HG02610 (cell line): ENCODE measurements around the gene NCOA6.
"Not testable (repeated sequence)": the region's sequence is repeated elsewhere in the genome, so short reads cannot be mapped to it uniquely, and the experiment has no call there.

Experiments used
- ATAC-seq: cut with Tn5 transposase; IDR thresholded peaks from one replicate; pipeline ENCODE4 v1.9.1; 2021; ENCODE audit warnings: mild to moderate bottlenecking, moderate library complexity; ENCODE audit not compliant: unreplicated experiment

Gene NCOA6

DNA sequence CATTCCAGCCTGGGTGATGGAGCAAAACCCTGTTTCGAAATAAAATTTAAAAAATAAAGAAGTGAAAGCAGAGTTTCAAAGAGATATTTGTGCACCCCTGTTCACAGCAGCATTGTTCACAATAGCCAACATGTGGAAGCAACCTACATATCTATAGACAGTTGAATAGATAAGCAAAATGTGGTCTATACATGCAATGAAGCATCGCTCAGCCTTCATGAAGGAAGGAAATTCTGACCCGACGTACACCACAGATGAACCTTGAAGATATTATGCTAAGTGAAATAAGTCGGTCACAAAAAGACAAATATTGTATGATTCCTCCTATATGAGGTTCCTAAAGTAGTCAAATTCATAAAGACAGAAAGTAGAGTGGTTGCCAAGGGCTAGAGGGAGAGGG, 6.5 kb upstream of the NCOA6 start:
- no peak for ATAC-seq

DNA sequence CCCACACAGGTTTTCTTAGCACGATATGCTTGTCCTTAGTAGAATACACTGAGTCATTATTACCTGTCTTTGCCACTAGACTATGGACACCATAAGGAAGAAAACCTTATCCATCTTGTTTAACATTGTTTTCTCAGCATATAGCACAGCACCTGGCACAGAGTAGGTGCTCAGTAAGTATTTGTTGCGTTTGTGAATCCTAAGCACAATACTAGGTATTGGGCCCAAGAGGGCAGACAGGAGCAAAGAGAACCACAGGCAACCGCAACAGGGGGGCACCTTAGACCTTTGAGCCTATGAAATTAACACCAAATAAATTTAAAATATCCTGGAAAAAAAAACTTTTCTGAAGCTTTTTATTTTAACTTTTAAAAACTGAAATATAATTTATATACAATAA, 3.7 kb upstream of the NCOA6 start:
- ATAC-seq, result no peak

DNA sequence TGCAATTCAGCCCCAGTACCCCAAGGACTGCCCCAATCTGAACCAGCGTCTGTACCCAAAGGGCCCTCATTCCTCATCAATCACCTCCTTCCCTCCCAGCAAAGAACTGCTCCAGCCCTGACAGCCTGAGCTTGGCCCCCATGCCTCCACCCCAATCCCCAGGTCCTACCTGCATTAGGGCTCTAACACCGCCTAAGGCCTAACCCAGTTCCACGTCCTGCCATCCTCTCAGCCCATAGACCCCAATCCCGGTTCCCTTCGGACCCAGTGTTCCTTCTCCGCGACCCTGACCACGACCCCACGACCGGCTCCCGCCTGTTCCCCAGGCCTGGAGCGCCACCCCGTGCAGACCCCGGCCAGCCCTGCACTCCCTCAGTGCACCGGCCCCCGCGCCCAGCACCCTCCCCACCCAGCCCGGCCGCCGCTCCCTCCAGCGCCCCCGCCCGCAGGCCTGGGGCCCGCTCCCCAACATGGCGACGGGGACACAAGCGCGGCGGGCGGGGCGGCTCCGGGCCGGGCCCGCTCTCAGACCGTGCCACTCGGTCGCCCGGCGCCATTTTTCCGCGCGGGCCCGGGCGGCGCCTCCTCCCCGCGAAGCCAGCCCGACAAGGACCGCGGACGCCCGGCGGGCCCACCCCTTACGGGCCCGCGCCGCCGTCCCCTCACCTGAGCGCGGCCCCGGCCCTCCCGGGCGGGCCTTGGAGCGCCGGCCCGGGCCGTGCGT, 483 bp downstream of the NCOA6 start:
- ATAC-seq, result peak; percentile 73

DNA sequence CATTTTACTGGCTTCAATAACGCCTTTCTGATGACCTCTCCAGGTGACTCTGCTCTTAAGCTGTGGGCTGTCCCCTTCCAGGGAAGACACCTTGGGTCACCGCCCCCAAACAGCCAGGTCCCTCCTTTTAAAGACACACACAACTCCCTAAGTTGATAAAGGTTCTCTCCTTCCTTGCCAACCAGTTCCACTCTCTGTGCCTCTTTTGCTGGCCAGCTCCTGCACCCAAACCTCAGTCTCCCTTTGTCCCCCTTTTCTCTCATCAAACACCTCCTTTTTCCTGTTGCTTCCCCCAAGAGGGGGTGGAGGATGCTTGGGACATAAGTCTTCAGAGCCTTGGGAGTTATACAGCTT, 1.0 kb downstream of the NCOA6 start:
- ATAC-seq, result peak; percentile 50

DNA sequence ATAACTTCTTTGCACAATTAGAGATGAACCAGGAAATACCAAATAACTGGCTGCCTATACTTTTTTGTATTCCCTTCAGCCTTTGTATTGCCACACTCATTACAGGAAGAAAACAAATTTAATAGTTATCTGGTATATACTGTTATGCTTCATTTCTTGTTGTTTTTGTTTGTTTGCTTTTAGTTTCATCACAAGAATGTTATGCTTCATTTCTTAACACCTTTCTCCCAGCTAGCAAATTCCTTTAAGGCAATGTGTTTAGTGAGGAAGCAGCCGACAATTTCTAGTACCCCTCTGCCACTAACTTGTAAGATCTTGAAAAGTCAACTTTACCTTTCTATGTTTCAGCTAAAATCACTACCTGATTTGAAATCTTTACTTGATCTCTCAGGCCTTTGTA, 1.4 kb downstream of the NCOA6 start:
- no peak for ATAC-seq

DNA sequence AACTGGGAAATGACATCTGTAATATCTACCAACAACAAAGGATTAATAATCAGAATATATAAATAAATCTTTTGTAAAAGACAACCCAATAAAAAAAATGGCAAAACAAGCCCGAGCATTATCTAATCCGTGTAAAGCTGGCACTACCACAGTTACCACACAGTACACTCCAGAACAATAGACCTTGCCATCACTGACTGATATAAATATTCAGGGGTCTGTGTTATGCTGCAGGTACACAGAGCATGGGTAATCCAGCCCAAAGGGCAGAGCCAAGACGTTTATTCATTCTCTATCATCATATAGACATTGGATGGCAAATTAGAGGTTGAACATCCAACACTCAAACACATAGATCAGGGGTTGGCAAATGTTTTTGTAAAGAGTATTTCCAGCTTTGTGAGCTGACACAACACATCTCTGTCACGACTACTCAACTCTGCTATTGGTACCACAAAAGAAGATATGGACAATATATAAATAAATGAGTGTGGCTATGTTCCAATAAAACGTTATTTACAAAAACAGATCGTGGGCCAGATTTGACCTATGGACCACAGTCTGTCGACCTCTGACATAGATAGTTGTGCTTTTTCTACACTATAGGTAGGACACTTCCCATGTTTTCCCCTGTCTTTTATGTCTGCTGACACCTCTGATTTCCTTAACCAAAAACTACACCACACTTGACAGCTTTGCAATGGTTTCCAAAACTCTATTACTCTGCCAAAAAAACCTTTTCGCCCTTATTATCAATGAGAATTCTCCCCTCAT, 4.5 kb downstream of the NCOA6 start:
- no peak for ATAC-seq

DNA sequence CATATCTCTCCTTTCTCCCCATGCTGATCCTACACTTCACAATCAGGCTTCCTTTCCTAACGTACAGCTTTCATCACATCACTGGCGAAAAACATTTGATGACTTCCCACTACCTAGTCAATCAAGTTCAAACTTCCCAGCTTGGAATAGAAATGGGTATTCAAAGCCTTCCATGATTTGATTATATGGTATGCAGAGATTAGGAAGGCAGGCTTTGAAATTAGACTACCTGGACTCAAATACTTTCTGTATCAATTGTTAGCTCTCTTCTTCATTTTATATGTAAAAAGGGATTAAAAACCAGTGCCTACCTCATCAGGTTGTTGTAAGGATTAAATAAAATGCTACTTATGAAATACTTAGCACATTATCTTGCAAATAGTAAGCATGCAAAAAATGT, 7.7 kb downstream of the NCOA6 start:
- no peak for ATAC-seq

DNA sequence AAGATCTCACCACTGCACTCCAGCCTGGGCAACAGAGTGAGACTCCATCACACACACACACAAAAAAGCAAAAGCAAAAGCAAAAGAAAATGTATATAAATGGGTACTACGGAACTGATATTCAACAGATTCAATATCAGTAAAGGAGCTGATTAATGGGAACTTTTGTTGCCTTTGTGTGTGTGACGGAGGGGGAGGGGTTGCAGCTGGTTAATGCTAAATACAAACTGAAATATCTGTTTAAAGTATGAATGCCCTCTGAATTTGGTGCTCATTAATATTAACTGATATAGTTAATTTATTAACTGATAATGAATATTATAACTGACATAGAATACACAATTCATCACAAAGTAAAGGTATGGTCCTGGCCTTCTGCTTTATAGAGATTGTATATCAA, 8.4 kb downstream of the NCOA6 start:
- ATAC-seq, result no peak

DNA sequence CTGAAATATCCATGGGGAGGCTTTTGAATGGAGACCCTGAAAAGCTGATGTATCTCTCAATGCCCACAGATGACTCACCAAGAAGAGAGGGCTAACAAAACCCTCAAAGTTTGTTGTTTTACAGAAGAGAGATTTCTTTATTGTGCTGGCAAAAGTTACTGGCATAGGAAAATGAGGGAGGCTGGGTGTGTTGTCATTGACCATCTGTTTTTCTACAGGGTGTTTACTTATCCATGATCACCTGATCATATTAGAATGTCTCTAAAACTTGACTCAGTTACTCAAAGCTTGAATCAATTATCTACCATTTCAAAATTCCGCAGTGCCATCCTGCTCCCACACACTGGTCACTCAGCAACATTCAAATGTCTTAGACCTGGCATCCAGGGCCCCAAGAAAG, 9.8 kb downstream of the NCOA6 start:
- no peak for ATAC-seq

DNA sequence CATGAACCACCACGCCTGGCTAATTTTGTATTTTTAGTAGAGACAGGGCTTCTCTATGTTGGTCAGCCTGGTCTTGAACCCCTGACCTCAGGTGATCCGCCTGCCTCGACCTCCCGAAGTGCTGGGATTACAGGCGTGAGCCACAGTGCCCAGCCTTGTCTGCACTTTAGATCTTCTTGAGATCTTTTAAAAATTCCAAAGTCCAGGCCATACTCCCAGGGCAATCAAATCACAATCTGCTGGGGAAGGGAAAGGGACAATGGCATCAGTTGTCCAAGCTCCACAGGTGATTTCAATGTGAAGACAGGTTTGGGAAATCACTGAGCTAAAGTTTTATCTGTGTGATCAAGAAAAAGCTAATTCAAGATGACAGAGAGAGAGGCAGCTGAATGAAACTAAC, 16.9 kb downstream of the NCOA6 start:
- ATAC-seq, result no peak

DNA sequence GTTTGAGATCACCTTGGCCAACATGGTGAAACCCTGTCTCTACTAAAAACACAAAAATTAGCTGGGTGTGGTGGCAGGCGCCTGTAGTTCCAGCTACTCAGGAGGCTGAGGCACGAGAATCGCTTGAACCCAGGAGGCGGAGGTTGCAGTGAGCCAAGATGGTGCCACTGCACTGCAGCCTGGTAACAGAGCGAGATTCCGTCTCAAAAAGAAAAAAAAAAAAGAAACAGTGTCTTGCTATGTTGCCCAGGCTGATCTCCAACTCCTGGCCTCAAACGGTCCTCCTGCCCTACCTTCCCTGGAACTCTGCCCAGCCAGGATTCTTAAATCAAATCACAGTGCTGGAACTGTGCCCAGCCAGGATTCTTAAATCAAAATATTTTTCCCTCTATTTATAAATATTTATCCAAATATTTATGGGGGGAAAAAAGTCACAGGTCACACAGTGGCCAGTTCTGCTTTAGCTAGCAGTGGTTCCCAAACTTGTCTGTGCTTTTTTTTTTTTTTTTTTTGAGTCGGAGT, 17.4 kb downstream of the NCOA6 start:
- ATAC-seq, result not testable (repeated sequence)

DNA sequence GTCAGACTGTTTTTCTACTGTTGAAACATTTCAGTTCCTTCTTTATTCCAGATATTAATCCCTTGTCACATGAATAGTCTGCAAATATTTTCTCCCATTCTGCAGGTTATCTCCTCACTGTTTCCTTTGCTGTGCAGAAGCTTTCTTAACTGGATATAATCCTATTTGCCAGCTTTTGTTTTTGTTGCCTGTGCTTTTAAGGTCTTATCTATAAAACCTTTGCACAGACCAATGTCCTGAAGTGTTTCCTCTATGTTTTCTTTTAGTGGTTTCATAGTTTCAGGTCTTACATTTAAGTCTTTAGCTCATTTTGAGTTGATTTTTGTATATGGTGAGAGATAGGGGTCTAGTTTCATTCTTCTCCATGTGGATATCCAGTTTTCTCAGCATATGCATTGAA, 19.2 kb downstream of the NCOA6 start:
- ATAC-seq, result no peak

DNA sequence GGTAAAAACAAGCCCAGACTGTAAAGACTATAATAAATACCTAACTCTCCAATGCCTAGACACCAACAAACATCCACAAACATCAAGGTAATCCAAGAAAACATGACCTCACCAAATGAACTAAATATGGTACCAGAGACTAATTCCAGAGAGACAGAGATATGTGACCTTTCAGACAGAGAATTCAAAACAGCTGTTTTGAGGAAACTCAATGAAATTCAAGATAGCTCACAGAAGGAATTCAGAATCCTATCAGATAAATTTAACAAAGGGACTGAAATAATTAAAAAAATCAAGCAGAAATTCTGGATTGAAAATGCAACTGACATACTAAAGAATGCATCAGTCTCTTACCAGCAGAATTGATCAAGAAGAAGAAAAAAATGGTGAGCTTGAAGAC, 26.6 kb downstream of the NCOA6 start:
- ATAC-seq, result no peak

DNA sequence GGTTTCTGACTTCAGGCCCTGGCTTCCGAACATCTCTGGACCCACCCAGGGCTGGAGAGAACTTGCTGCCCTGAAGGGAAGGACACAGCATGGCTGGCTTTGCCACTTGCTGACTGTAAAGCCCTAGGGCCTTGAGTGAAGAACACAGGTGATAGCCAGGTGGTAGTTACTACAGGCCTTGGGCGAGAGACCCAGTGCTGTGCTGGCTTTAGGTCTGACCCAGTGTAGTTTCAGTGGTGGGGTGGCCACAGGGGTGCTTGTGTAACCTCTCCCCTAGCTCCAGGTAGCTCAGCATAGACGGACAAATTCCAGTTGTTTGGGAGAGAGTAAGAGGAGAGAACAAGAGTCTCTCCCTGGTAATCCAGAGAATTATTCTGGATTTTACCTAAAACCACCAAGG, 27.1 kb downstream of the NCOA6 start:
- no peak for ATAC-seq

DNA sequence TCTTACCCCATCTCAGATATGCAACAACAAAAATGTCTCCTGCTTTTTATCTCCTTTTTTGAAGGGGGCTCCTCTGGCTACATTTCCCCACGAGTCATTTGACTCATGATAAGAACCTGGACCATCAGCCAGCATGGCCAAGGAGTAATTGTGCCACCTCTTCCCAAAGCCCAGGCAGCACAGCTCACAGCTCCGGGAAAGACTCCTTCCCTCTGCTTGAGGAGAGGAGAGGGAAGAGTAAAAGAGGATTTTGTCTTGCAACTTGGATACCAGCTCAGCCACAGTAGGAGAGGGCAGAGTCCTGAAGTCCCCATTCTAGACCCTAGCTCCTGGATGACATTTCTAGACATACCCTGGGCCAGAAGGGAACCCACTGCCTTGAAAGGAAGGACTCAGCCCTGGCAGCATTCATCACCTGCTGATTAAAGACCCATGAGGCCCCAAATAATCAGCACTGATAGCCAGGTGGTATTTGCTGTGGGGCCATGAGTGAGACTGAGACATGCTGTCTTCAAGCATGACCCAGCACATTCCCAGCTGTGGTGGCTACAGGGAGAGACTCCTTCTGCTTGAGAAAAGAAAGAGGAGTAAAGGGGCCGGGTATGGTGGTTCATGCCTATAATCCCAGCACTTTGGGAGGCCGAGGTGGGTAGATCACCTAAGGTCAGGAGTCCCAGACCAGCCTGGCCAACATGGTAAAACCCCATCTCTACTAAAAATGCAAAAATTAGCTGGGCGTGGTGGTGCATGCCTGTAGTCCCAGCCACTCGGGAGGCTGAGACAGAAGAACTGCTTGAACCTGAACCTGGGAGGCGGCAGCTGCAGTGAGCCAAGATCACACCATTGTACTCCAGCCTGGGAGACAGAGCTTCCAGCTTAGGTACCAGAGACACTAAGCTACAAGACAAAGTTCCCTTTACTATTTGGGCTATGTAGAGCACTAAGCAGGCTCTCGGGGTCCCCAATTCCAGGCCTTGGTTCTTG, 28.1 kb downstream of the NCOA6 start:
- no peak for ATAC-seq

DNA sequence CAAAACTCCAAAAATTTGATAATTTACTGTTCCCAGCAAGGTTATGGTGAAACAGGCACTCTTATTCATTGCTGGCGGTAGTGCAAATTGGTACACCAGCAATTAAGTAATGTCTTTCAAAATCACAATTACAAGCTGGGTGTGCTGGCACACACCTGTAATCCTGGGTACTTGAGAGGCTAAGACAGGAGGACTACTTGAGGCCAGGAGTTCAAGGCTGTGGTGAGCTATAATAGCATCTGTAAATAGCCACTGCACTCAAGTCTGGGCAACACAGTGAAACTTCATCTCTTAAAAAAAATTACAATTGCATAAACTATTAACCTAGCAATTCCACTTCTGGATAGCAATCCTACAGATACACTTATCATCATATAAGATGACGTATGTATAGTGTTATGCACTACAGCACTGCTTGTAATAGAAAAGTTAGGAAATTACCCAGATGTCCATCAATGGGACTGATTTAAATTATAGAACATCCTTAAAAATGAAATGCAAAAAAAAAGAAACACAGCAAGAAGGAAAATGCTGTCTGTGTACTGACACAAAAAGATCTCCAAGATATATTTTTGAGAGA, 31.4 kb downstream of the NCOA6 start:
- no peak for ATAC-seq

DNA sequence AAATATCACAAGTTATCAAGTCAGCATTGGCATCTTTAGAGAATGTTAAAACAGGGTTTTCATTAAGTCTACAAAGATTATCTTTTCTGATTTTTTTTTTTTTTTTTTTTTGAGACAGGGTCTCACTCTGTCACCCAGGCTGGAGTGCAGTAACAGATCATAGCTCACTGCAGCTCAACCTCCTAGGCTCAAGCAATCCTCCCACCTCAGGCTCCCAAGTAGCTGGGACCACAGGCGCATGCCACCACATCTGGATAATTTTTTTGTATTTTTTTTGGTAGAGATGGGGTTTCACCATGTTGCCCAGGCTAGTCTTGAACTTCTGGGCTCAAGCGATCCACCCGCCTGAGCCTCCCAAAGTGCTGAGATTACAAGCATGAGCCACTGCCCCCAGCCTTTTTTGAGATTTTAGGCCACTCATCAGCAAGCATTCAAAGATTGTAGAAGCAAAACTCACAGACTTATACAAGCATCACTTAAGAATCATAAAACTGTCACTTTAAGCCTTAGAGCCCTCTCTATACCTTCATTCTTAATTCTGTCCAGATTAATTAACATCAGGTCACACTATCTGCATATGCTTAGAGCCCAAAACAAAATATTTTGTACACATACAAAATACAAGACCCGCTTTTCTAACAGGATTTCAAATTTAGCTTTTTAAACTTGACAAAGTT, 32.6 kb downstream of the NCOA6 start:
- ATAC-seq, result no peak

DNA sequence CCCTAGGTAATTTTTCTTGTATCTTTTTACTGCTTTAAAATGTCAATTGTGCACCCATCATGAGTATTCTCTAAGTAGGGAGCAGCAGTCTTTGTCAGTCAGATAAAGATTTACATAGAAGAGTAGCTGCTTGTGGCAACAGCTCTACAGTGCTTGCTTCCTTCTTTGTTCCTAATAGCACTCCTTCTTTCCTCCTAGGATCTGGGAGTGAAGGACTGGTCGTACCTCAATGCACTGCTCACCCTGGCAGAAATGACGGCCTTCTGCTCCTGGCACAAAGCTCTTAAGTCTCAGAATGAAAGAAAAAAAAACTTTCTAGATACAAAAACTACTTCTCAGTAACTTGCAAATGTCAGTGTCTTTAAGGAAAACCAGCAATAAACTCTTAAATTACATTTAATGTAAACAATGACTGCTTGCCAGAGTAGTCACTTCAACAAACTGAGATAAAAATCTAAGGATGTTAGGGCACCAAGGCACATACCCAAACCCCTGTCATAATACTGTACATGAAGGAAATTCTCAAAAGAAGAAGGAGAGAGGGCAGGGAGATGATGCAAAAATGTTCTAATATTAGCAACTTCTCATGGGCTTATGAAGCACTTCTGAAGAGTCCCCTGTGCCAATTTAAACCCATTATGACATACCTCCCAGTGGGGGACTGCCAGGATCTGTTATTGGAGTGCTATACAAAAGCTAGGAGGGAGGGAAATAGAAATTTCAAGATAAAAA, 34.0 kb downstream of the NCOA6 start:
- no peak for ATAC-seq

DNA sequence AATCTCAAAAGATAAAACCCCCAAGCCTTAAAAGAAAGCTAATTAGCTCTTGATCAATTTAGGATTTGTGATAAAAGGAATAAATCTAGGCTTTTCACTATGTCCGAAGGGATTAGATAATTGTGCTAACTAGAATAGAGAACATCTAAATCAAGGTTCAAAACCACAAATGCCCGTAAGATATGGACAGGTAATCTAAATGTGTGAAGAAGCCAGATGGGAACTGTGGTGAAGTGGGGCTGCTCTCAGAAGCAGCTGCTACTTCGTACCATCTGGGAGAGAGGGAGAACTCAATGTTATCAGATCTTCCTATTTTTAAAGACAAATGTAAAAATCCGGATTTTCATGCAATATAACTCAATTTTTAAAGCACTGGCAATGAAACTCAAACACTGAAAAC, 44.2 kb downstream of the NCOA6 start:
- ATAC-seq, result no peak

DNA sequence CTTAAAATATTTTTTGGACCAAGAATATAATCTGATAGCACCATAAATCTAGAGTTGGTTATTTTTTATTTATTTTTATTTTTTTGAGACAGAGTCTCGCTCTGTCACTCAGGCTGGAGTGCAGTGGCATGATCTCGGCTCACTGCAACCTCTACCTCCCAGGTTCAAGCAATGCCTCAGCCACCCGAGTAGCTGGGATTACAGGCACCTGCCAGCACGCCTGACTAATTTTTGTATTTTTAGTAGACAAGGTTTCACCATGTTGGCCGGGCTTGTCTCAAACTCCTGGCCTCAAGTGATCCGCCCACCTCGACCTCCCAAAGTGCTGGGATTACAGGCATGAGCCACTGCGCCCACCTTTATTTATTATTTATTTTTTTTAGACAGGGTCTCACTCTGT, 45.2 kb downstream of the NCOA6 start:
- ATAC-seq, result not testable (repeated sequence)
